ENCODE data around the gene TGFB1. TPM values are rescaled to one million over a fixed set of nuclear protein-coding genes. Genes with fewer than 3 reads are reported as not detected.

TGFB1 gene
- total and polyA plus RNA-seq, 9 of the 15 experiments (the other 6 are each of a cell fraction or from before 2014, with no cell fraction given) = 0.24 to 159 (median 17.2) TPM

DNA sequence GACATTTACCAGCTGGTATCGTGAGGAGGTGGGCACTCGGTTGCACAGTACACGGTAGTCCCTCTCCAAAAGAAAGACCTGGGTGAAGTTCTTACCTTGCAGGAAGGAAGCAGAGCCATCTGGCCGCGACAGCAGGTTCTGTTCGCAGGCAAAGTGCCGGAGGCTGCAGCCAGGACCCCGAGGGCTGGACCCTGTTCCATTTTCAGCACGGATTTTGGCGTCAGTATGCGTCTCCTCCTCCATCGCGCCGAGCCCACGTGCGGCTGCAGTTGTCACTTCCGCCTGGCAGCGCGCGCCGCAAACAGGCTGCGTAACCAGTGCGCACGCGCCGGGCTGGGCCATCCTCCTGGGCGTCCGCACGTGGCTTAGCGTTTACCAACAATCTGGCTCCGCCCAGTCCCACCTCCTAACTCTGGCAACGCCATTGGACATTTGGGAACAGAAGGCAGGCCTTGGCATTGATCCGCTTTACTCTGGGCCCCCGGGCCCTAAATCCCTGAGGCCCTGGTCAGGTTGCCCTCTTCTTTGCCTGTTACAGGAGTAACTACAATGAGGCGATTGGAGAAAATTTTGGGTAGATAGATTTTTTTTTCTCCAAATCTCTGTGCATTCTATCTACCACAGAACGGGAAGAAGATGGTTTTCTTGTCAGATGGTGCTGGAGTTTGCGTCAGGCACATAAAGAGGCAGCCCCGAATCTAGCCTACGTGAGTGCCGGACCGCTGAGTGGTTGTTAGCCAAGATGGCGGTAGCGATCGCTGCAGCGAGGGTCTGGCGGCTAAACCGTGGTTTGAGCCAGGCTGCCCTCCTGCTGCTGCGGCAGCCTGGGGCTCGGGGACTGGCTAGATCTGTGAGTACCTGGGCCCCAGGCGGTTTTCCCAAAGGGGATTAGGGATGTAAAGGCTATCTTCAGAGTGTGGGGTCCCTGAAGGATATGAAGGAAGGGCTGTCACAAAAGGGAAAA, 43.6 kb upstream of the TGFB1 start, which contains the start of the genes BCKDHA and EXOSC5 (continued):
- TF ChIP-seq SP1 (CRISPR knock-in tag; IDR thresholded peaks at IDR 0.05) (peak; percentile 83), KDM1A (IDR thresholded peaks at IDR 0.05) (no peak), ZFP1 (CRISPR knock-in tag; IDR thresholded peaks at IDR 0.05) (no peak), POU5F1 (IDR thresholded peaks at IDR 0.05; ENCODE audit: borderline replicate concordance, low read depth, low read length, partially characterized antibody) (peak; percentile 73), ZNF77 (CRISPR knock-in tag; IDR thresholded peaks at IDR 0.05) (no peak), NCOA1 (IDR thresholded peaks at IDR 0.05; ENCODE audit: low read depth) (no peak), ERF (CRISPR knock-in tag; IDR thresholded peaks at IDR 0.05) (no peak), SUPT5H (IDR thresholded peaks at IDR 0.05) (peak; percentile 76)
- TF ChIP-seq, protein P1, sequence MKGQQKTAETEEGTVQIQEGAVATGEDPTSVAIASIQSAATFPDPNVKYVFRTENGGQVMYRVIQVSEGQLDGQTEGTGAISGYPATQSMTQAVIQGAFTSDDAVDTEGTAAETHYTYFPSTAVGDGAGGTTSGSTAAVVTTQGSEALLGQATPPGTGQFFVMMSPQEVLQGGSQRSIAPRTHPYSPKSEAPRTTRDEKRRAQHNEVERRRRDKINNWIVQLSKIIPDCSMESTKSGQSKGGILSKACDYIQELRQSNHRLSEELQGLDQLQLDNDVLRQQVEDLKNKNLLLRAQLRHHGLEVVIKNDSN (CRISPR knock-in tag; IDR thresholded peaks at IDR 0.05) = peak; percentile 97
- TF ChIP-seq, protein P2, sequence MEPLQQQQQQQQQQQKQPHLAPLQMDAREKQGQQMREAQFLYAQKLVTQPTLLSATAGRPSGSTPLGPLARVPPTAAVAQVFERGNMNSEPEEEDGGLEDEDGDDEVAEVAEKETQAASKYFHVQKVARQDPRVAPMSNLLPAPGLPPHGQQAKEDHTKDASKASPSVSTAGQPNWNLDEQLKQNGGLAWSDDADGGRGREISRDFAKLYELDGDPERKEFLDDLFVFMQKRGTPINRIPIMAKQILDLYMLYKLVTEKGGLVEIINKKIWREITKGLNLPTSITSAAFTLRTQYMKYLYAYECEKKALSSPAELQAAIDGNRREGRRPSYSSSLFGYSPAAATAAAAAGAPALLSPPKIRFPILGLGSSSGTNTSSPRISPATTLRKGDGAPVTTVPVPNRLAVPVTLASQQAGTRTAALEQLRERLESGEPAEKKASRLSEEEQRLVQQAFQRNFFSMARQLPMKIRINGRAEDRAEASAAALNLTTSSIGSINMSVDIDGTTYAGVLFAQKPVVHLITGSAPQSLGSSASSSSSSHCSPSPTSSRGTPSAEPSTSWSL (CRISPR knock-in tag; IDR thresholded peaks at IDR 0.05; ENCODE audit: borderline replicate concordance) = no peak
- TF ChIP-seq, protein P3, sequence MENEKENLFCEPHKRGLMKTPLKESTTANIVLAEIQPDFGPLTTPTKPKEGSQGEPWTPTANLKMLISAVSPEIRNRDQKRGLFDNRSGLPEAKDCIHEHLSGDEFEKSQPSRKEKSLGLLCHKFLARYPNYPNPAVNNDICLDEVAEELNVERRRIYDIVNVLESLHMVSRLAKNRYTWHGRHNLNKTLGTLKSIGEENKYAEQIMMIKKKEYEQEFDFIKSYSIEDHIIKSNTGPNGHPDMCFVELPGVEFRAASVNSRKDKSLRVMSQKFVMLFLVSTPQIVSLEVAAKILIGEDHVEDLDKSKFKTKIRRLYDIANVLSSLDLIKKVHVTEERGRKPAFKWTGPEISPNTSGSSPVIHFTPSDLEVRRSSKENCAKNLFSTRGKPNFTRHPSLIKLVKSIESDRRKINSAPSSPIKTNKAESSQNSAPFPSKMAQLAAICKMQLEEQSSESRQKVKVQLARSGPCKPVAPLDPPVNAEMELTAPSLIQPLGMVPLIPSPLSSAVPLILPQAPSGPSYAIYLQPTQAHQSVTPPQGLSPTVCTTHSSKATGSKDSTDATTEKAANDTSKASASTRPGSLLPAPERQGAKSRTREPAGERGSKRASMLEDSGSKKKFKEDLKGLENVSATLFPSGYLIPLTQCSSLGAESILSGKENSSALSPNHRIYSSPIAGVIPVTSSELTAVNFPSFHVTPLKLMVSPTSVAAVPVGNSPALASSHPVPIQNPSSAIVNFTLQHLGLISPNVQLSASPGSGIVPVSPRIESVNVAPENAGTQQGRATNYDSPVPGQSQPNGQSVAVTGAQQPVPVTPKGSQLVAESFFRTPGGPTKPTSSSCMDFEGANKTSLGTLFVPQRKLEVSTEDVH (IDR thresholded peaks at IDR 0.05; ENCODE audit: low read depth, partially characterized antibody) = peak; percentile 60
- TF ChIP-seq, protein P4, sequence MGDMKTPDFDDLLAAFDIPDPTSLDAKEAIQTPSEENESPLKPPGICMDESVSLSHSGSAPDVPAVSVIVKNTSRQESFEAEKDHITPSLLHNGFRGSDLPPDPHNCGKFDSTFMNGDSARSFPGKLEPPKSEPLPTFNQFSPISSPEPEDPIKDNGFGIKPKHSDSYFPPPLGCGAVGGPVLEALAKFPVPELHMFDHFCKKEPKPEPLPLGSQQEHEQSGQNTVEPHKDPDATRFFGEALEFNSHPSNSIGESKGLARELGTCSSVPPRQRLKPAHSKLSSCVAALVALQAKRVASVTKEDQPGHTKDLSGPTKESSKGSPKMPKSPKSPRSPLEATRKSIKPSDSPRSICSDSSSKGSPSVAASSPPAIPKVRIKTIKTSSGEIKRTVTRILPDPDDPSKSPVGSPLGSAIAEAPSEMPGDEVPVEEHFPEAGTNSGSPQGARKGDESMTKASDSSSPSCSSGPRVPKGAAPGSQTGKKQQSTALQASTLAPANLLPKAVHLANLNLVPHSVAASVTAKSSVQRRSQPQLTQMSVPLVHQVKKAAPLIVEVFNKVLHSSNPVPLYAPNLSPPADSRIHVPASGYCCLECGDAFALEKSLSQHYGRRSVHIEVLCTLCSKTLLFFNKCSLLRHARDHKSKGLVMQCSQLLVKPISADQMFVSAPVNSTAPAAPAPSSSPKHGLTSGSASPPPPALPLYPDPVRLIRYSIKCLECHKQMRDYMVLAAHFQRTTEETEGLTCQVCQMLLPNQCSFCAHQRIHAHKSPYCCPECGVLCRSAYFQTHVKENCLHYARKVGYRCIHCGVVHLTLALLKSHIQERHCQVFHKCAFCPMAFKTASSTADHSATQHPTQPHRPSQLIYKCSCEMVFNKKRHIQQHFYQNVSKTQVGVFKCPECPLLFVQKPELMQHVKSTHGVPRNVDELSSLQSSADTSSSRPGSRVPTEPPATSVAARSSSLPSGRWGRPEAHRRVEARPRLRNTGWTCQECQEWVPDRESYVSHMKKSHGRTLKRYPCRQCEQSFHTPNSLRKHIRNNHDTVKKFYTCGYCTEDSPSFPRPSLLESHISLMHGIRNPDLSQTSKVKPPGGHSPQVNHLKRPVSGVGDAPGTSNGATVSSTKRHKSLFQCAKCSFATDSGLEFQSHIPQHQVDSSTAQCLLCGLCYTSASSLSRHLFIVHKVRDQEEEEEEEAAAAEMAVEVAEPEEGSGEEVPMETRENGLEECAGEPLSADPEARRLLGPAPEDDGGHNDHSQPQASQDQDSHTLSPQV (IDR thresholded peaks at IDR 0.05) = no peak
- TF ChIP-seq, protein P5, sequence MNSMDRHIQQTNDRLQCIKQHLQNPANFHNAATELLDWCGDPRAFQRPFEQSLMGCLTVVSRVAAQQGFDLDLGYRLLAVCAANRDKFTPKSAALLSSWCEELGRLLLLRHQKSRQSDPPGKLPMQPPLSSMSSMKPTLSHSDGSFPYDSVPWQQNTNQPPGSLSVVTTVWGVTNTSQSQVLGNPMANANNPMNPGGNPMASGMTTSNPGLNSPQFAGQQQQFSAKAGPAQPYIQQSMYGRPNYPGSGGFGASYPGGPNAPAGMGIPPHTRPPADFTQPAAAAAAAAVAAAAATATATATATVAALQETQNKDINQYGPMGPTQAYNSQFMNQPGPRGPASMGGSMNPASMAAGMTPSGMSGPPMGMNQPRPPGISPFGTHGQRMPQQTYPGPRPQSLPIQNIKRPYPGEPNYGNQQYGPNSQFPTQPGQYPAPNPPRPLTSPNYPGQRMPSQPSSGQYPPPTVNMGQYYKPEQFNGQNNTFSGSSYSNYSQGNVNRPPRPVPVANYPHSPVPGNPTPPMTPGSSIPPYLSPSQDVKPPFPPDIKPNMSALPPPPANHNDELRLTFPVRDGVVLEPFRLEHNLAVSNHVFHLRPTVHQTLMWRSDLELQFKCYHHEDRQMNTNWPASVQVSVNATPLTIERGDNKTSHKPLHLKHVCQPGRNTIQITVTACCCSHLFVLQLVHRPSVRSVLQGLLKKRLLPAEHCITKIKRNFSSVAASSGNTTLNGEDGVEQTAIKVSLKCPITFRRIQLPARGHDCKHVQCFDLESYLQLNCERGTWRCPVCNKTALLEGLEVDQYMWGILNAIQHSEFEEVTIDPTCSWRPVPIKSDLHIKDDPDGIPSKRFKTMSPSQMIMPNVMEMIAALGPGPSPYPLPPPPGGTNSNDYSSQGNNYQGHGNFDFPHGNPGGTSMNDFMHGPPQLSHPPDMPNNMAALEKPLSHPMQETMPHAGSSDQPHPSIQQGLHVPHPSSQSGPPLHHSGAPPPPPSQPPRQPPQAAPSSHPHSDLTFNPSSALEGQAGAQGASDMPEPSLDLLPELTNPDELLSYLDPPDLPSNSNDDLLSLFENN (IDR thresholded peaks at IDR 0.05; ENCODE audit: low read depth in 2 of 2, low read length in 2 of 2) = no peak
